ENCODE data around the gene COL15A1.

Gene COL15A1

GRCh38 chr9:99040911-99041582 lies 97.3 kb downstream of the COL15A1 start:
- peaks cover 17% of the 10 kb centered on the region for H3K79me1 ChIP-seq (ENCODE audit: low read length)
- H4K8ac ChIP-seq (ENCODE audit: low read depth, low read length) = peak overlapping the region; percentile 17
- peak overlapping the region; percentile 94 for H4K91ac ChIP-seq (ENCODE audit: low read depth, low read length)
- H3K36me3 ChIP-seq (ENCODE audit: control insufficient read depth in 1 of 2, insufficient read depth in 2 of 2, low read length in 2 of 2) = no peaks in the 10 kb centered on the region
- H4K12ac ChIP-seq (ENCODE audit: low read depth, low read length) = no peak overlapping the region
- H3K27ac ChIP-seq (ENCODE audit: low read depth, low read length) = peak overlapping the region; percentile 61
- DNase-seq = peak; percentile 46 to 75
- peak overlapping the region; percentile 3 for H3K4me2 ChIP-seq (ENCODE audit: low read length)
- H3K4ac ChIP-seq (ENCODE audit: low read depth, low read length) = no peak overlapping the region
- H2BK120ac ChIP-seq (ENCODE audit: insufficient read depth, low read length, poor library complexity) = peak overlapping the region; percentile 88
- H3K27me3 ChIP-seq (ENCODE audit: insufficient read depth, low read length) = no peaks in the 10 kb centered on the region
- H2BK5ac ChIP-seq (ENCODE audit: low read depth, low read length, poor library complexity) = peak overlapping the region; percentile 86
- H2AFZ ChIP-seq (ENCODE audit: insufficient read depth, low read length, poor library complexity) = peak overlapping the region; percentile 10
- H2AK5ac ChIP-seq (ENCODE audit: low read length) = peak overlapping the region; percentile 96
- H3K9me3 ChIP-seq (ENCODE audit: insufficient read depth, low read depth, low read length) = no peaks in the 10 kb centered on the region
- H3K4me3 ChIP-seq (ENCODE audit: low read depth, low read length) = no peak overlapping the region
- H3K4me1 ChIP-seq (ENCODE audit: control insufficient read depth in 1 of 2, insufficient read depth in 2 of 2, low read length in 2 of 2) = peaks cover 10 to 20% of the 10 kb centered on the region in 2 experiments
- no peak overlapping the region for H3K9ac ChIP-seq (ENCODE audit: low read length)
- no peaks in the 10 kb centered on the region for H3K79me2 ChIP-seq (ENCODE audit: control insufficient read depth, insufficient read depth, low read length, poor library complexity)
- H2BK12ac ChIP-seq (ENCODE audit: low read length) = peak overlapping the region; percentile 97
- WGBS (ENCODE audit: extremely low coverage, insufficient coverage, insufficient read length) = no CpG with 5 or more reads among the region's 3 CpGs
- peak overlapping the region; percentile 89 for H3K18ac ChIP-seq (ENCODE audit: low read length)
- no peak overlapping the region for H3K23ac ChIP-seq (ENCODE audit: low read length)
- H3K14ac ChIP-seq (ENCODE audit: low read length) = peak overlapping the region; percentile 81

DNA sequence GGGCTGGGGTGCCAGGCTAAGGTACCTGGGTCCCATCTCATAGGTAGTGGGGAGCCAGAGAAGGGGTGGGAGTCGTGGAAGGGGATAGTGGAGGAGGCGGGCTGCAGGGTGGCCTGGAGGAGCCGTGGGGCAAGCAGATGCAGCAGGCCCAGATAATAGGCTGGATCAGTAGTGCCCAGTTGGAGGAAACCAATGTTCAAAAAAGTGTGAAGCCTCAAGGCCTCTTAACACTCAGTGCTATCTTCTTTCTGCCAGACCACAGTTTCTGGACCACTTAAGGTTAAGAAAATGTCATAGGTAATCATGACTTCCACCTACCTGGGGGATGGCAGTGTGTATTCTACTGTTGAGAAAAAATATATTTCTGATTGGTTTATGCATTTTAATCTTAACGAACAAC lies 97.9 kb downstream of the COL15A1 start:
- peak overlapping the region; percentile 88 for H2BK120ac ChIP-seq (ENCODE audit: insufficient read depth, low read length, poor library complexity)
- peaks cover 10 to 22% of the 10 kb centered on the region in 2 experiments for H3K4me1 ChIP-seq (ENCODE audit: control insufficient read depth in 1 of 2, insufficient read depth in 2 of 2, low read length in 2 of 2)
- WGBS (ENCODE audit: extremely low coverage, insufficient coverage, insufficient read length) = no CpG with 5 or more reads among the region's 4 CpGs

GRCh38 chr9:99042620-99043019 lies 98.9 kb downstream of the COL15A1 start:
- Histone ChIP-seq H3K36me3 (ENCODE audit: control insufficient read depth in 1 of 2, insufficient read depth in 2 of 2, low read length in 2 of 2) (no peaks in the 10 kb centered on the region), H3K9me3 (ENCODE audit: insufficient read depth, low read depth, low read length) (no peaks in the 10 kb centered on the region), H3K18ac (ENCODE audit: low read length) (no peak overlapping the region), H3K23ac (ENCODE audit: low read length) (no peak overlapping the region), H2BK120ac (ENCODE audit: insufficient read depth, low read length, poor library complexity) (no peak overlapping the region), H3K9ac (ENCODE audit: low read length) (no peak overlapping the region), H3K27ac (ENCODE audit: low read depth, low read length) (no peak overlapping the region), H3K14ac (ENCODE audit: low read length) (no peak overlapping the region), H2BK12ac (ENCODE audit: low read length) (no peak overlapping the region), H4K8ac (ENCODE audit: low read depth, low read length) (no peak overlapping the region), H2AFZ (ENCODE audit: insufficient read depth, low read length, poor library complexity) (no peak overlapping the region), H3K79me2 (ENCODE audit: control insufficient read depth, insufficient read depth, low read length, poor library complexity) (no peaks in the 10 kb centered on the region), H3K4ac (ENCODE audit: low read depth, low read length) (no peak overlapping the region), H2AK5ac (ENCODE audit: low read length) (no peak overlapping the region), H3K4me1 (ENCODE audit: control insufficient read depth in 1 of 2, insufficient read depth in 2 of 2, low read length in 2 of 2) (peaks cover 12 to 30% of the 10 kb centered on the region in 2 experiments), H2BK5ac (ENCODE audit: low read depth, low read length, poor library complexity) (no peak overlapping the region), H4K12ac (ENCODE audit: low read depth, low read length) (no peak overlapping the region), H3K79me1 (ENCODE audit: low read length) (peaks cover 17% of the 10 kb centered on the region), H3K27me3 (ENCODE audit: insufficient read depth, low read length) (no peaks in the 10 kb centered on the region), H4K91ac (ENCODE audit: low read depth, low read length) (no peak overlapping the region), H3K4me3 (ENCODE audit: low read depth, low read length) (no peak overlapping the region), H3K4me2 (ENCODE audit: low read length) (no peak overlapping the region)
- no CpG with 5 or more reads among the region's 6 CpGs for WGBS (ENCODE audit: extremely low coverage, insufficient coverage, insufficient read length)
- no peak for DNase-seq

More for the DNA sequence above, 97.9 kb downstream of the COL15A1 start:
- Histone ChIP-seq H3K23ac (ENCODE audit: low read length) (no peak overlapping the region), H3K4me3 (ENCODE audit: low read depth, low read length) (no peak overlapping the region), H4K91ac (ENCODE audit: low read depth, low read length) (peak overlapping the region; percentile 94), H3K9me3 (ENCODE audit: insufficient read depth, low read depth, low read length) (no peaks in the 10 kb centered on the region), H4K8ac (ENCODE audit: low read depth, low read length) (peak overlapping the region; percentile 55), H4K12ac (ENCODE audit: low read depth, low read length) (no peak overlapping the region), H2BK5ac (ENCODE audit: low read depth, low read length, poor library complexity) (peak overlapping the region; percentile 86), H2AK5ac (ENCODE audit: low read length) (peak overlapping the region; percentile 96), H3K36me3 (ENCODE audit: control insufficient read depth in 1 of 2, insufficient read depth in 2 of 2, low read length in 2 of 2) (no peaks in the 10 kb centered on the region), H3K27ac (ENCODE audit: low read depth, low read length) (peak overlapping the region; percentile 61), H3K14ac (ENCODE audit: low read length) (peak overlapping the region; percentile 81), H3K4me2 (ENCODE audit: low read length) (peak overlapping the region; percentile 3), H2BK12ac (ENCODE audit: low read length) (peak overlapping the region; percentile 97), H3K79me2 (ENCODE audit: control insufficient read depth, insufficient read depth, low read length, poor library complexity) (no peaks in the 10 kb centered on the region), H2AFZ (ENCODE audit: insufficient read depth, low read length, poor library complexity) (no peak overlapping the region), H3K4ac (ENCODE audit: low read depth, low read length) (peak overlapping the region; percentile 44), H3K9ac (ENCODE audit: low read length) (no peak overlapping the region), H3K27me3 (ENCODE audit: insufficient read depth, low read length) (no peaks in the 10 kb centered on the region), H3K18ac (ENCODE audit: low read length) (peak overlapping the region; percentile 89), H3K79me1 (ENCODE audit: low read length) (peaks cover 17% of the 10 kb centered on the region)
- DNase-seq = no peak

GRCh38 chr9:99044827-99045226 lies 101.1 kb downstream of the COL15A1 start:
- Histone ChIP-seq H4K8ac (ENCODE audit: low read depth, low read length) (no peak overlapping the region), H3K4me1 (ENCODE audit: control insufficient read depth in 1 of 2, insufficient read depth in 2 of 2, low read length in 2 of 2) (peaks cover 20 to 36% of the 10 kb centered on the region in 2 experiments), H3K4me2 (ENCODE audit: low read length) (no peak overlapping the region), H3K18ac (ENCODE audit: low read length) (no peak overlapping the region), H2AK5ac (ENCODE audit: low read length) (no peak overlapping the region), H3K23ac (ENCODE audit: low read length) (no peak overlapping the region), H3K27me3 (ENCODE audit: insufficient read depth, low read length) (no peaks in the 10 kb centered on the region), H2AFZ (ENCODE audit: insufficient read depth, low read length, poor library complexity) (no peak overlapping the region), H2BK12ac (ENCODE audit: low read length) (no peak overlapping the region), H4K12ac (ENCODE audit: low read depth, low read length) (no peak overlapping the region), H3K27ac (ENCODE audit: low read depth, low read length) (no peak overlapping the region), H3K4ac (ENCODE audit: low read depth, low read length) (no peak overlapping the region), H2BK5ac (ENCODE audit: low read depth, low read length, poor library complexity) (no peak overlapping the region), H3K9me3 (ENCODE audit: insufficient read depth, low read depth, low read length) (no peaks in the 10 kb centered on the region), H3K14ac (ENCODE audit: low read length) (no peak overlapping the region), H3K79me1 (ENCODE audit: low read length) (peaks cover 14% of the 10 kb centered on the region), H4K91ac (ENCODE audit: low read depth, low read length) (no peak overlapping the region), H2BK120ac (ENCODE audit: insufficient read depth, low read length, poor library complexity) (no peak overlapping the region), H3K79me2 (ENCODE audit: control insufficient read depth, insufficient read depth, low read length, poor library complexity) (no peaks in the 10 kb centered on the region), H3K36me3 (ENCODE audit: control insufficient read depth in 1 of 2, insufficient read depth in 2 of 2, low read length in 2 of 2) (no peaks in the 10 kb centered on the region), H3K9ac (ENCODE audit: low read length) (no peak overlapping the region), H3K4me3 (ENCODE audit: low read depth, low read length) (no peak overlapping the region)
- DNase-seq = no peak
- no CpG with 5 or more reads among the region's 4 CpGs for WGBS (ENCODE audit: extremely low coverage, insufficient coverage, insufficient read length)

Data from trophoblast cell (in vitro differentiated cells and primary cell).